Chondrocyte (in vitro differentiated cells): ENCODE results near the gene KLF16. TPM values are rescaled to one million over a fixed set of nuclear protein-coding genes. Genes with fewer than 3 reads are reported as not detected.
A peak's percentile ranks its signal among the peaks of the same experiment; 100 is the strongest.

Experiments used
- DNase-seq: peaks from one replicate; pipeline ENCODE4 v3.0.0; 2021; ENCODE audit warnings: mixed read lengths, low spot score
- H3K27ac Mint-ChIP-seq: one replicate; pipeline ENCODE4 v1.8.0; 2021; ENCODE audit warnings: mild to moderate bottlenecking, moderate library complexity, mixed read lengths; ENCODE audit not compliant: unreplicated experiment
- H3K27me3 Mint-ChIP-seq: 2 replicates; pipeline ENCODE4 v1.8.0; 2021; ENCODE audit warnings: low read depth, mixed read lengths
- H3K36me3 Mint-ChIP-seq: 2 replicates; pipeline ENCODE4 v1.8.0; 2021; ENCODE audit warnings: low read depth, mixed read lengths
- H3K4me1 Mint-ChIP-seq: 2 replicates; pipeline ENCODE4 v1.8.0; 2021; ENCODE audit warnings: low read depth, mild to moderate bottlenecking, mixed read lengths
- H3K4me3 Mint-ChIP-seq: one replicate; pipeline ENCODE4 v1.8.0; 2021; ENCODE audit warnings: mild to moderate bottlenecking, moderate library complexity, mixed read lengths; ENCODE audit not compliant: unreplicated experiment
- H3K9me3 Mint-ChIP-seq: 2 replicates; pipeline ENCODE4 v1.8.0; 2021; ENCODE audit warnings: low read depth, mixed read lengths
- total RNA-seq: library from RNA; stranded (reverse); gene quantifications from 3 replicates; pipeline ENCODE4 v1.2.1, GENCODE V29; 2021
- TF ChIP-seq, protein P1 (sequence below): fragments of 200-600 bp; sonication (generic); IDR thresholded peaks from 2 replicates; pipeline ENCODE4 v1.5.0; 2021; ENCODE audit warnings: antibody characterized with exemption, mild to moderate bottlenecking, moderate library complexity

Gene KLF16
- total RNA-seq, 1 donor from 2014 or later, result 38.9 TPM

DNA sequence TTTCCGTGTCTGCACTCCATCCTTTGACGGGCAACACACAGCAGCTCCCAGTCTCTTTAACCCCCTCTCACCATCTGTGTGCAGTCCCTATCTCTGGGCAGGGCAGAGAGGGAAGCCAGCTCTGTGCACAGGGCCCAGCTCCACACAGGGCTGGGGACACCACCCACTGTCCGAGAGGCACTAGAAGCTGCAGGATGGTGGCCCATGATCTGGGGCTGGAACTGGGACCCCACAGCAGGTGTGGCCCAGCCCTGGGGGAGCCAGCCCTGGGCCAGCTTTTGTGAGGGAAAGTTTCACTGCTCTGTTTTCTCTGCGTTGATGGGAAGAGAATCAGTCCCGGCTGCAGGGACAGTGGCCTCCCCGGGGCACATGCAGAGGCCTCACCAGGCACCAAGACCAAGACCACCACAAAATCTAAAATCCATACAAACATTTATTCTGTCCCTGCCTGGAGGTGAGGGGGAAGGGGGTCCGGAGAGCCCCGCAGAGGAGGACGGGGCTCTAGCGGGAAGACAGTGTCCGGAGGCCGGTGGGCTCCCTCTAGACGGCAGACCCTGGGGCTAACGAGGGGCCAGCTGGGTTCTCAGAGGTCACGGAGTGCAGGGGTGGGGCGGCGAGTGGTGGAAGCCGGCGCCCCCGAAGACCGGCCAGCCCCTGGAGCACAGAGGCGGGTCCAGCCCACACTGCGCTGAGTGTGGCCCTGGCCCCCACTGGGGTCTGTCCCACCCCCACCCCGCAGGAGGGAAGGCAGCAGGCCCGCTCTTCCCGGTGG lies 48.4 kb downstream of the KLF16 start:
- Mint-ChIP-seq H3K4me1 (peaks cover 15% of the 10 kb centered on the region), H3K9me3 (no peaks in the 10 kb centered on the region), H3K36me3 (peaks cover 4% of the 10 kb centered on the region), H3K4me3 (no peak overlapping the region), H3K27ac (no peak overlapping the region), H3K27me3 (no peaks in the 10 kb centered on the region)
- TF ChIP-seq, protein P1, sequence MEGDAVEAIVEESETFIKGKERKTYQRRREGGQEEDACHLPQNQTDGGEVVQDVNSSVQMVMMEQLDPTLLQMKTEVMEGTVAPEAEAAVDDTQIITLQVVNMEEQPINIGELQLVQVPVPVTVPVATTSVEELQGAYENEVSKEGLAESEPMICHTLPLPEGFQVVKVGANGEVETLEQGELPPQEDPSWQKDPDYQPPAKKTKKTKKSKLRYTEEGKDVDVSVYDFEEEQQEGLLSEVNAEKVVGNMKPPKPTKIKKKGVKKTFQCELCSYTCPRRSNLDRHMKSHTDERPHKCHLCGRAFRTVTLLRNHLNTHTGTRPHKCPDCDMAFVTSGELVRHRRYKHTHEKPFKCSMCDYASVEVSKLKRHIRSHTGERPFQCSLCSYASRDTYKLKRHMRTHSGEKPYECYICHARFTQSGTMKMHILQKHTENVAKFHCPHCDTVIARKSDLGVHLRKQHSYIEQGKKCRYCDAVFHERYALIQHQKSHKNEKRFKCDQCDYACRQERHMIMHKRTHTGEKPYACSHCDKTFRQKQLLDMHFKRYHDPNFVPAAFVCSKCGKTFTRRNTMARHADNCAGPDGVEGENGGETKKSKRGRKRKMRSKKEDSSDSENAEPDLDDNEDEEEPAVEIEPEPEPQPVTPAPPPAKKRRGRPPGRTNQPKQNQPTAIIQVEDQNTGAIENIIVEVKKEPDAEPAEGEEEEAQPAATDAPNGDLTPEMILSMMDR, result no peak
- DNase-seq, result no peak

DNA sequence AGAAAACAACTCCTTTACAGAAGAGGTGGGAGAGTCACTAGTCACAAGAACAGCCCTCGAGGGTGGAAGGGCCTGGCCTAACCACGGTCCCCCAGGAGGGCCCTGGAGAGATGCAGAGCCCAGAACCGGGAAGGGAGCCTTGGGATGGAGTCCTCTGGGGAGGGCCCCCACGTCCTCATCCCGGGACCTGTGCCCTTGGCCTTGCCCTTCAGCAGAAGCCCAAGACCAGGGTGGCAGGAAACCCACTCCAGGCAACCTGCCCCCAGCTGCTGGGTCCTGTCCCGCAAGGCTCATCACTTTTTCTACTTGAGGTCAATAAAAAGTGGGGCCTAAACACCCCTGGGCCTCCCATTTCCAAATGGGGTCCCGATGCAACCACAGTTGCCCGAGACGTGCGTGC lies 49.0 kb downstream of the KLF16 start:
- Mint-ChIP-seq H3K27ac (no peak overlapping the region), H3K9me3 (no peaks in the 10 kb centered on the region), H3K27me3 (no peaks in the 10 kb centered on the region), H3K36me3 (peaks cover 4% of the 10 kb centered on the region), H3K4me3 (no peak overlapping the region), H3K4me1 (peaks cover 15% of the 10 kb centered on the region)
- no peak for DNase-seq
- TF ChIP-seq, protein P1, result no peak

DNA sequence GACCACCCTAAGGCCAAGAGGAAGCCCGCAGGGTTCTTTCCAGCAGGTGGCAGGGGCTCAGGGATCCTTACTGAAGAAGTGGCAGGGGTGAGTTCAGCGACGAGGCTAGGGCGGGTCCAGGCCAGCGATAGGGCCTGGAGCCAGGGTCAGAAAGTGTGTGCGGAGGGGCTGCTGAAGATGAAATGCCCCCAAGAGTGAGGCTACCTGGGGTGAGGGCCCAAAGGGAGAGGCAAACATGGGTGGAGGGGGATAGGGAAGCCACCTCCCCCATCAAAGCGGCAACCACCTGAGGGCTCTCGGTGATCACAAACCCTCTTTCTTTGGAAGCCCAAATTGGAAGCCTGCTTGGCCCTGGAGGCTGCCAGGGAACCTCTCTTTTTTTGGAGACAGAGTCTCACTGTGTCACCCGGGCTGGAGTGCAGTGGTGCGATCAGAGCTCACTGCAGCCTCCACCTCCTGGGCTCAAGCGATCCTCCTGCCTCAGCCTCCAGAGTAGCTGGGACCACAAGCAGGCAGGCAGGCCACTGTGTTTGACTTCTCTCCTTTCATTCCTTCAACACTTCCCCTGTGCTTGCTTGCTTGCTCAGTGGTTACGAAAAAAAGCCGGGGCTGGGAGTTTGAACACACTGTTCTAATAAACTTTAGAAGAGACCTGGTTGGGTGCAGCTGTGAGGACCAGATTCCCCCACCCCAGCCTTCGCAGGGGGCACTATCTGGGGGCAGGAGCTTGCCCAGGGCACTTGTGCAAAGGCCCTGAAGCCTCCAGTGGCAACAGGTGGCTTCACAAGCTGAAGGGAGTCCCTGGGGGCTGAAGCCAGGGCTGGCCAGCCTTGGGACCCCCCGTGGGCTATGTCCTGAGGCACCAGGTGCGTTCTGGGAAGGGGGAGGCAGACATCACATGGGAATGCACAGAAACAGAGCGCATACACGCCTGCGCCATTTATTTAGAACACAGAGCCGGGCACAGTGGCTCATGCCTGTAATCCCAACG lies 49.9 kb downstream of the KLF16 start:
- peaks cover 15% of the 10 kb centered on the region for H3K4me1 Mint-ChIP-seq
- no peak for DNase-seq
- TF ChIP-seq, protein P1, result peak; percentile 55
- H3K9me3 Mint-ChIP-seq, result no peaks in the 10 kb centered on the region
- peak overlapping the region; percentile 15 for H3K27ac Mint-ChIP-seq
- H3K36me3 Mint-ChIP-seq, result peaks cover 4% of the 10 kb centered on the region
- H3K27me3 Mint-ChIP-seq, result no peaks in the 10 kb centered on the region
- peak overlapping the region; percentile 89 for H3K4me3 Mint-ChIP-seq

DNA sequence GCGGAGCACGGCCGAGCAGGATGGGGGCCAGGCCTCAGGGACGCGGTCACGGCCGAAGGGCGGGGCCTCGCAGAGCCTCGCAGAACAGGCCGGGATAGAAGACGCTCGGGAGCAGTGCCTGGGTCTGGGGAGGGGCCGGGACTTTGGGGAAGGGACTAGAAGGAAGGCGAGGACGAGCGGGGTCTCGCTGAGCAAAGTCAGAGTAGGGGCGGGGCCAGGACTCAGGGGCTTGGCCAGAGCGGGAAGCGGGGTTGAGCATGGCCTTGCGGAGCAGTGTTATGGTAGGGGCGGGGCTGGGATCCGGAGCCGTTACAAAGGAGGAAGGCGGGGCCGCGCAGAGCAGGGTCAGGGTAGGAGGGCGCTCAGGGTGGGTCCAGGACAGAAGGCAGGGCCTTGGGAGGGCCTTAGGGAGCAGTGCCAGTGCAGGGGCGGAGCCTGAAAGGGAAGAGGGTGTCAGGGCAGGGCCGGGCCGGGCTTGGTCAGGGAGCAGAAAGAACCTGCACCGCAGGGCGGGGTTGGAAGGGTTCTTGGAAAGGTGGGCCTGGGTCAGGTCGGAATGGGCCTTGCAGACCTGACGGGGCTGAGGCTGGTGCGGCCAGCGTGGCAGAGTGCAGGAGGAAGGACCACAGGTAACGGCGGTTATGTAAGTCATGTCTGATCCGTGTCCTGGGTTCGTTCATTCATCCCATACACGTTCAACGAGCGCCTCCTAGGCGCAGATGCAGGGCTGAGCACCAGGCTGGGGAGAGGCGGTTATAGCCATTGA lies 50.8 kb downstream of the KLF16 start:
- Mint-ChIP-seq H3K36me3 (peaks cover 1% of the 10 kb centered on the region), H3K9me3 (no peaks in the 10 kb centered on the region), H3K4me1 (peaks cover 15% of the 10 kb centered on the region), H3K27ac (peak overlapping the region; percentile 81), H3K27me3 (no peaks in the 10 kb centered on the region), H3K4me3 (peak overlapping the region; percentile 89)
- DNase-seq, result no peak
- TF ChIP-seq, protein P1, result peak; percentile 86
